Tibial nerve (tissue), 4 donors: Measurements from ENCODE around the gene RB1.

Experiments used
- EP300 ChIP-seq, 2 donors: sonication (generic); formaldehyde crosslinking; IDR thresholded peaks; one replicate each; pipeline ENCODE4 v1.6.1; 2017; ENCODE audit warnings: antibody characterized with exemption in 2 of 2, mild to moderate bottlenecking in 1 of 2
- POLR2A ChIP-seq, 2 donors: fragments of 450-650 bp; IDR thresholded peaks; one replicate each; pipeline ENCODE4 v1.6.1; 2017; ENCODE audit warnings: antibody characterized with exemption in 2 of 2, mild to moderate bottlenecking in 2 of 2, moderate library complexity in 2 of 2
- TF ChIP-seq, protein P1 (sequence below), 5 experiments: fragments of 200-600 bp in 3 of 5; fragments of 450-650 bp in 2 of 5; sonication (generic) in 3 of 5; IDR thresholded peaks; one replicate each; pipeline ENCODE4 v1.5.1; 2016 to 2019; ENCODE audit warnings: antibody characterized with exemption in 5 of 5, mild to moderate bottlenecking in 3 of 5, moderate library complexity in 2 of 5

DNA sequence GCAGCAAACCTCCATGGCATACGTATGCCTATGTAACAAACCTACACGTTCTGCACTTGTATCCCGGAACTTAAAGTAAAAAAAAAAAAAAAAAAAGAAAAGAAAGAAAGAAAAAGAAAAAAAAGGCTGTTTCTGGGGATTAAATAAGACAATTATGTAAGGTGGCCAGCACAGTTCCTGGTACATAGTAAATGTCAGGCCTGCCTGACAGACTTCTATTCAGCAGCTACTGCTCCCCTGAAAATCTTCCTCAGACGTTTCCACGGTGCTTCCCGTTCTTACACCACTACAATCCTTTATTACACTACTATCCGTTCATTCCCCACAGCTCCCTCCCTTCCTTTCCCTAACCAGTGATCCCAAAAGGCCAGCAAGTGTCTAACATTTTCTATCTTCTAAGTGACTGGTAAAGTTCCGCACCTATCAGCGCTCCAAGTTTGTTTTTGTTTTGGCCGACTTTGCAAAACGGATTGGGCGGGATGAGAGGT is 636 bp upstream of the RB1 start:
- TF ChIP-seq, protein P1, sequence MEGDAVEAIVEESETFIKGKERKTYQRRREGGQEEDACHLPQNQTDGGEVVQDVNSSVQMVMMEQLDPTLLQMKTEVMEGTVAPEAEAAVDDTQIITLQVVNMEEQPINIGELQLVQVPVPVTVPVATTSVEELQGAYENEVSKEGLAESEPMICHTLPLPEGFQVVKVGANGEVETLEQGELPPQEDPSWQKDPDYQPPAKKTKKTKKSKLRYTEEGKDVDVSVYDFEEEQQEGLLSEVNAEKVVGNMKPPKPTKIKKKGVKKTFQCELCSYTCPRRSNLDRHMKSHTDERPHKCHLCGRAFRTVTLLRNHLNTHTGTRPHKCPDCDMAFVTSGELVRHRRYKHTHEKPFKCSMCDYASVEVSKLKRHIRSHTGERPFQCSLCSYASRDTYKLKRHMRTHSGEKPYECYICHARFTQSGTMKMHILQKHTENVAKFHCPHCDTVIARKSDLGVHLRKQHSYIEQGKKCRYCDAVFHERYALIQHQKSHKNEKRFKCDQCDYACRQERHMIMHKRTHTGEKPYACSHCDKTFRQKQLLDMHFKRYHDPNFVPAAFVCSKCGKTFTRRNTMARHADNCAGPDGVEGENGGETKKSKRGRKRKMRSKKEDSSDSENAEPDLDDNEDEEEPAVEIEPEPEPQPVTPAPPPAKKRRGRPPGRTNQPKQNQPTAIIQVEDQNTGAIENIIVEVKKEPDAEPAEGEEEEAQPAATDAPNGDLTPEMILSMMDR (IDR thresholded peaks at IDR 0.05), result no peak
- TF ChIP-seq POLR2A (IDR thresholded peaks at IDR 0.05) (no peak), EP300 (IDR thresholded peaks at IDR 0.05) (no peak)
